Heart left ventricle (tissue), 13 donors: ENCODE data around the gene YJEFN3.

Experiments
- POLR2A ChIP-seq, 2 donors: fragments of 450-650 bp; IDR thresholded peaks; one replicate each; pipeline ENCODE4 v1.6.1; 2017; ENCODE audit warnings: antibody characterized with exemption in 2 of 2, mild to moderate bottlenecking in 2 of 2, moderate library complexity in 2 of 2
- TF ChIP-seq, protein P1 (sequence below), 12 donors: fragments of 200-600 bp; sonication (generic) in 4 of 12; IDR thresholded peaks; one replicate each; pipeline versions ENCODE4 v1.5.0 to v1.8.0; 2018 to 2022; ENCODE audit warnings: antibody characterized with exemption in 12 of 12, mild to moderate bottlenecking in 5 of 12
- donor health status: ischemic (EF 13 %, LVEDD 7.1; RV severe dilation, severe dysfunction).
- donor health status: DM: no; HTN: yes; CAD: no.
- donor health status: DM: no; HTN: no; CAD: no.
- donor health status: ischemic (EF 25% LVEDD 6.9; RV normal size, moderate dysfunction).
- donor health status: ischemic (EF 25% LVEDD 5.7; RV mildly dilated, moderate dysfunction).
- donor health status: ischemic (EF 35%, LVEDD 5.7; RV mildly dilated, moderate dysfunction).
- donor health status: nonischemic (EF 11% LVEDD 7.7; RV severe dilation, severe dysfunction).
- donor health status: DM: yes; HTN: yes; CAD: no.
- donor health status: PGD.
- donor health status: ischemic (EF 29% LVEDD 5.4; RV normal size, mild dysfunction).
- donor health status: nonischemic (EF 23%, LVEDD 6.1; RV moderate dilation, normal function).

GRCh38 chr19:19580418-19580817, 51.7 kb downstream of the YJEFN3 start:
- TF ChIP-seq, protein P1, sequence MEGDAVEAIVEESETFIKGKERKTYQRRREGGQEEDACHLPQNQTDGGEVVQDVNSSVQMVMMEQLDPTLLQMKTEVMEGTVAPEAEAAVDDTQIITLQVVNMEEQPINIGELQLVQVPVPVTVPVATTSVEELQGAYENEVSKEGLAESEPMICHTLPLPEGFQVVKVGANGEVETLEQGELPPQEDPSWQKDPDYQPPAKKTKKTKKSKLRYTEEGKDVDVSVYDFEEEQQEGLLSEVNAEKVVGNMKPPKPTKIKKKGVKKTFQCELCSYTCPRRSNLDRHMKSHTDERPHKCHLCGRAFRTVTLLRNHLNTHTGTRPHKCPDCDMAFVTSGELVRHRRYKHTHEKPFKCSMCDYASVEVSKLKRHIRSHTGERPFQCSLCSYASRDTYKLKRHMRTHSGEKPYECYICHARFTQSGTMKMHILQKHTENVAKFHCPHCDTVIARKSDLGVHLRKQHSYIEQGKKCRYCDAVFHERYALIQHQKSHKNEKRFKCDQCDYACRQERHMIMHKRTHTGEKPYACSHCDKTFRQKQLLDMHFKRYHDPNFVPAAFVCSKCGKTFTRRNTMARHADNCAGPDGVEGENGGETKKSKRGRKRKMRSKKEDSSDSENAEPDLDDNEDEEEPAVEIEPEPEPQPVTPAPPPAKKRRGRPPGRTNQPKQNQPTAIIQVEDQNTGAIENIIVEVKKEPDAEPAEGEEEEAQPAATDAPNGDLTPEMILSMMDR (IDR thresholded peaks at IDR 0.05) = no peak
- no peak for TF ChIP-seq POLR2A (IDR thresholded peaks at IDR 0.05)
